Mucosa of rectum (tissue), 2 donors: ENCODE measurements around the gene C1orf56.
"Not testable (repeated sequence)": the region's sequence is repeated elsewhere in the genome, so short reads cannot be mapped to it uniquely, and the experiment has no call there.

Experiments used
- H3K27ac ChIP-seq, 2 donors: one replicate each; pipeline ENCODE4 v1.7.0; 2013; ENCODE audit warnings: inconsistent platforms in 2 of 2, low read depth in 2 of 2, low read length in 2 of 2
- H3K27me3 ChIP-seq, 2 donors: one replicate each; pipeline ENCODE4 v1.7.0; 2013; ENCODE audit warnings: low read length in 2 of 2; ENCODE audit not compliant: control insufficient read depth in 2 of 2, insufficient read depth in 2 of 2
- H3K36me3 ChIP-seq, 2 donors: one replicate each; pipeline ENCODE4 v1.7.0; 2013; ENCODE audit warnings: low read length in 2 of 2; ENCODE audit not compliant: control insufficient read depth in 2 of 2, insufficient read depth in 2 of 2
- H3K4me1 ChIP-seq, 2 donors: one replicate each; pipeline ENCODE4 v1.7.0; 2013; ENCODE audit warnings: low read length in 2 of 2, mild to moderate bottlenecking in 1 of 2; ENCODE audit not compliant: control insufficient read depth in 2 of 2, insufficient read depth in 2 of 2
- H3K4me3 ChIP-seq, 2 donors: one replicate each; pipeline ENCODE4 v1.7.0; 2013; ENCODE audit warnings: low read length in 2 of 2
- H3K9ac ChIP-seq, 2 donors: one replicate each; pipeline ENCODE4 v1.7.0; 2013; ENCODE audit warnings: low read length in 2 of 2, low read depth in 1 of 2, mild to moderate bottlenecking in 1 of 2
- H3K9me3 ChIP-seq, 2 donors: one replicate each; pipeline ENCODE4 v1.7.0; 2013; ENCODE audit warnings: low read length in 2 of 2; ENCODE audit not compliant: control insufficient read depth in 2 of 2
- donor health status: healthy.
- donor health status: Normal muscosa, but diverticular disease.

Gene C1orf56

GRCh38 chr1:151097426-151097825, 49.9 kb downstream of the C1orf56 start:
- H3K27me3 ChIP-seq, H3K4me3 ChIP-seq, H3K36me3 ChIP-seq, H3K4me1 ChIP-seq, H3K9me3 ChIP-seq, H3K27ac ChIP-seq, H3K9ac ChIP-seq: not testable (repeated sequence)

GRCh38 chr1:151098126-151098525, 50.6 kb downstream of the C1orf56 start:
- H3K9me3 ChIP-seq = no peaks in the 10 kb centered on the region
- no peak overlapping the region for H3K4me3 ChIP-seq
- no peak overlapping the region for H3K9ac ChIP-seq
- H3K36me3 ChIP-seq = peaks cover 0 to 6% of the 10 kb centered on the region in 2 donors
- H3K27me3 ChIP-seq = no peaks in the 10 kb centered on the region
- H3K27ac ChIP-seq = no peak overlapping the region
- no peaks in the 10 kb centered on the region for H3K4me1 ChIP-seq
